DMS53 (cell line): ENCODE measurements around the gene CTNNBIP1.

Experiments used
- DNase-seq: peaks from one replicate; lab custom pipeline; 2025; lab: John Stamatoyannopoulos, UW

The CTNNBIP1 gene

GRCh38 chr1:9877962-9878361 lies 32.1 kb downstream of the CTNNBIP1 start:
- DNase-seq, result no peak

- no peak for DNase-seq
These were observed 34.5 kb downstream of the CTNNBIP1 start for GRCh38 chr1:9875636-9876000.

- DNase-seq, result peak; percentile 84
These were observed 35.0 kb downstream of the CTNNBIP1 start for GRCh38 chr1:9874959-9875635.

DNA sequence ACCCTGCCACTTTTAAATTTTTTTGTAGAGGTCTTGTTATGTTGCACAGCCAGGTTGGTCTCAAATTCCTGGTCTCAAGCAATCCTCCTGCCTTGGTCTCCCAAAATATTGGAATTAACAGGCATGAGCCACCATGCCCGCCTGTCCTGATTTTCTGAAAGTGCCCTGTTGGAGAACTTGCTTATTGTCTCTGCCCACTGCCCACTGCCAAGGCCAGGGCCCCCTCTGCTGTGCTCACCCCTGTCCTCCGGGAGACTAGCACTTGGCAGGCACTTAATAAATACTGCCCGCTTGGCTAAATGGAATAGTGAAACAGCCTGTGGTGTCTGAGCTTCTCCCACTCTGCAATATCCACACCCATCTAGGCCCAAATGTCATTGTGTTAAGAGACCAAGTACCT lies 35.7 kb downstream of the CTNNBIP1 start:
- DNase-seq, result no peak

DNA sequence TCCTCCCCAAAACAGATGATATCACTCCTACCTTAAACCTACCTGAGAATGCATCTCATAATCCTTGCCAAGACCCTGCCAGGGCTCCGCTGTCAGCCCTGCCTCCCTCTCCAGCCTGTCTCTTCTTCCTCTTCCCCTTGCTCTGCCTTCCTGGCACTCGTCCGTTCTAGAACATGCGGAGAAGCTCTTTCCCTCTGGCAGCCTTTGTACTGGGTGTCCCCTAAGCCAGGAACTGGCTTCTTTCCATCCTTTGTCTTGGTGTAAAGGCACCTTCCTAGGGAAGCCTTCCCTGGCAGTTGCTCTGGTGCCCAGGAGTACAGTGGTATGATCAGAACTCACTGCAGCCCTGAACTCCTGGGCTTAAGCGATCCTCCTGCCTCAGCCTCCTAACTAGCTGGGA lies 36.1 kb downstream of the CTNNBIP1 start:
- DNase-seq, result no peak

DNA sequence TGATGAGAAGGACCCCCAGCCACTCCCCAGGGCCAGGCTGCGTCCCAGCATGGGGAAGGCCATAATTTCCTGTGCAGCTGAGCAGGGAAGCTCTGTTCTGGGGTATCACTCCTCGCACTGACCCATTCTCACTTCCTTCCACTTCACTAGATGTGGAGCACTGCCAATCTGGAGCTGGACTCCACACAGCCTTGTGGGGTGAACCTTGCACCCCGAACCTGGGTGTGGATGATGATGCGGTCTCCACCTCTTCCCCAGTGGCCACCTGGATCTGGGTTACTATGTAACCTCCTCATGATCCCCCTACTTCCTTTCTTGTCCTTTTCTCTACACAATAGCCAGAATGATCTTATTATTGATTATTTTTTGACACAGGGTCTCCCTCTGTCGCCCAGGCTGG lies 36.7 kb downstream of the CTNNBIP1 start:
- DNase-seq, result no peak

- peak; percentile 15 for DNase-seq
These were observed 37.5 kb downstream of the CTNNBIP1 start for GRCh38 chr1:9872430-9873165.

DNA sequence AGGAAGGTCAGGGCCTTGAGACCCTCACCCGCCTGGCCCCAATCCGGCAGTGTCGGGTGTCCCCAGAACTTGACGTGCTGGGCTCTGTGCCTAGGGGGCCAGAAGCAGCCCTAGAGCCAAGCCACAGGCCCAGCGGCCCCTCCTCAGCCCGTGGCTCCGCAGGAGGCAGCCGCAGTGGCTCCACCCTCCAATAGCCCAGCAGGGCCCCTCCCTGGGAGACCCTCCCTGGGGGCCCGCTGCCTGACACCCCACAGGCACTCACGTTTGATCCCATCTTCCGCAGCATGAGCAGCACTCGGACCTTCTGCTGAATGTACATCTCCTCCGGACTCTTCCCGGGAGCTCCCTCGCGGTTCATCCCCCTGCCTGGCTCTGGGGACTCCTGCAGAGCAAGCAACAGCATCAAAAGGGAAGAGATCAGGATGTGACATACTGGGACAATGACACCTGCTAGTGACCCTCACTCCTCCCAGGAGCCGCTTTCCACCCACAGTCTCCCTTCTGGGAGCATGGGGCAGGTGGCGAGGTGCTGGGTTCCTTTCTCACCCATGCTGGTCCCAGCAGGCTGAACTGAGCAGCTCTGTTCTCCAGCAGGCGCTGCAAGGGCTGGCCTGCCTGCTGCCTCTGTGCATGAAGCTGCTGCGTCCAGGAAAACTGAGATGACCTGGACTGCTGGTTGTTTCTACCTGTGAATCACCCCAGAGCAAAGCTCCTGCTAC lies 38.2 kb downstream of the CTNNBIP1 start:
- DNase-seq, result no peak

DNA sequence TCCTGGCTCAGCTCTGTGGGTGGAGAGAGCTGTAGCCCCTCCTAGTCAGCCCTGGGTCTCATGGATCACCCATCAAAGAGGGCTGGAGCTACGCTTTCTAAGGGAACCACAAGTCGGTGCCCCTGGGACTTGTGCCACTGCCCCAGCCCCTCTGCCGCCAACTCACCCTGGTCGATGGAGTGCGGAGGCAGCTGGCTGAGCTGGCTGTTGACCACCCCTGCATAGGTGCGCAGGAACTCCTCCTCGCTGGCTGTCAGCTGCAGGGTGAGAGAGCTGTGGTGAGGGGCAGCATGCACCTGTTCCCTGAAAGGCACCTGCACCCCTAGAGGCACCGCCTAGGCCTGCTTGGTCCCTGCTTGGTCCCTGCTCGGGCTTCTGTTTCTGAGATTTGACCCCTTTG lies 39.0 kb downstream of the CTNNBIP1 start:
- no peak for DNase-seq

- no peak for DNase-seq
These were observed 39.5 kb downstream of the CTNNBIP1 start for GRCh38 chr1:9870572-9870971.

GRCh38 chr1:9869831-9870251 lies 40.2 kb downstream of the CTNNBIP1 start:
- no peak for DNase-seq

- no peak for DNase-seq
These were observed 41.9 kb downstream of the CTNNBIP1 start for GRCh38 chr1:9868244-9868590.

DNA sequence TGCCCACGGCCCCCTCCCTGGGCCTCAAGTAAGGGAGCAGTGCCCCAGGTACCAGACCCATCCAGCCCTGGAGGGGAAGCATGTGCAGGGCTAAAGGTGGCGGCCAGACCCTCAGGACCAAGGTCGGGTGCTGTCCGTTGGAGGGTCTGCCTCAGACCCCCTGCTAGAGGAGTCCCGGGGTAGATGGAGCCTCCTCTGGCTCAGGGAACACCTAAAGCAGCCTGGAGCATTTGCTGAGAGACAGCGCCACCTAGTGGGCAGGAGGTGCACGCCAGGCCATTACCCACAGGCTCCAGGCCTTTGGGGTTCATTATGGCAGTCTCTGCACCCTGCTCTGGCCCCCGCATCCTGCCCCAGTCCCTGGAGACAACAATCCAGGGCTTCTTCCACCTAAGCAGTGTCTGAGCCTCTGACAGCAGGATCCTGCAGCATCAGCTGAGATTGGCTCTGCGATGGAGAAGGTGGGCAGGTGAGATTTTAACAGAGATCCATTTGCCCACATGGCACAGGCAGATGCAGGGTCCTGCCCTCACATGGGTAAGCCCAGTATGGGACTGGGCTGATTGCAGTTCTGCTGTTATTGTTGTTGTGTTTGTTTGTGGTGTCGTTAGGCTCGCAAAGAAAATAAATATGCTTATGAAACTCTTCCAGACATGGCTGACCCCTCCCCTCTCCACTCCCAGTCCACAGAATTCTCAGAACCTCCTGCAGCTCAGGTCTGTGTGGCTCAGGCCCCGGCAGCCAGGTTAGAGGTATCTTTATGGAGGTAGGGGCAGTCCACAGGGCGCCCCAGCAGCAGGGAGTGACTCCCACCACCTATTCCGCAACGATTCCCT lies 42.4 kb downstream of the CTNNBIP1 start:
- peak; percentile 76 for DNase-seq

DNA sequence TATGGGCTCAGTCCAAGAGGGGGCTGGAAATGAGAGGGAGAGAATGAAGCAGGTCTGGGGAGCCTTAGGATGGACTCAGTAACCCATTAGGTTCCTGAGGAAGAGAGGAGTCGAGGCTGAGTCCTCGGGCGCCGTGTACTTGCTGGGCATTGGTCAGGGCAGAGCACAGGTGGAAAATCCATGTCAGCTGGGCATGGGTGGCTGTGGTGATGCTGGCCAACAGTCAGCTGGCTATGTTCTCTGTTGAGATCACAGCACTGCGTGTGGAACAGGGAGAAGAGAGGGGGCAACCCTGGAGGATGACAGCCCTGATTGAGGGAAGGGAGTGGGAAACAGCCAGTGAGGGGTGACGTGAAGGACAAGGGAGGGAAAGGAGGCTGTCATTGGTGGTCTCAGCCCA lies 43.2 kb downstream of the CTNNBIP1 start:
- no peak for DNase-seq

DNA sequence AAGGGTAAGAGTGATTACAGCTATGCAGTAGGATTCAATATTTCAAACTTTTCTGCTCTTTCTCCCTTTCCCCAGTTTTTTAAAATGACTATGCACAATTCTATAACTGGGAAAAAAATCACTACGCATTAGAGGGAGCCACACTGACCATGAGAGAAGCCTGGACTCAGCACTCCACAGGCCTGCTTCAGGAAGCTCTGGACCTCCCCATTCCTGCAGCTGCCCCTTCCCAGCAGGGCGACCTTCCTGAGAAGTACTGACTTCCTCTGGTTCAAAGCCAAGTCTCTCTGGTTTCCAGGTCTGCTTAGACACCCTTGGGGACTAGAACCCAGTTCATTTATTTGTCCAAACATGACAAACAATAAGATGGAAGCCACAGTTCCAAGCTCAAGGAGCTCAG lies 44.3 kb downstream of the CTNNBIP1 start:
- DNase-seq, result no peak

GRCh38 chr1:9863371-9863770 lies 46.7 kb downstream of the CTNNBIP1 start:
- DNase-seq, result no peak

GRCh38 chr1:9861360-9861759 lies 48.7 kb downstream of the CTNNBIP1 start:
- no peak for DNase-seq

- DNase-seq, result no peak
These were observed 49.2 kb downstream of the CTNNBIP1 start for GRCh38 chr1:9860887-9861286.

GRCh38 chr1:9859281-9860014 lies 50.6 kb downstream of the CTNNBIP1 start:
- no peak for DNase-seq

- no peak for DNase-seq
These were observed 51.6 kb downstream of the CTNNBIP1 start for GRCh38 chr1:9858293-9859035.

- no peak for DNase-seq
These were observed 54.9 kb downstream of the CTNNBIP1 start for GRCh38 chr1:9855186-9855585.
